Prostate gland (tissue), 2 donors: ENCODE data around the gene GRIA4.

Source experiments
- POLR2A ChIP-seq: fragments of 450-650 bp; IDR thresholded peaks from one replicate; pipeline ENCODE4 v1.6.1; 2016; ENCODE audit warnings: antibody characterized with exemption, mild to moderate bottlenecking
- TF ChIP-seq, protein P1 (sequence below), 4 experiments: fragments of 200-600 bp in 2 of 4; fragments of 450-650 bp in 2 of 4; sonication (generic) in 2 of 4; IDR thresholded peaks; 1 replicate in 3 of 4; 2 replicates in 1 of 4; pipeline ENCODE4 v1.5.1; 2016 to 2019; ENCODE audit warnings: antibody characterized with exemption in 4 of 4, mild to moderate bottlenecking in 2 of 4, moderate library complexity in 2 of 4

DNA sequence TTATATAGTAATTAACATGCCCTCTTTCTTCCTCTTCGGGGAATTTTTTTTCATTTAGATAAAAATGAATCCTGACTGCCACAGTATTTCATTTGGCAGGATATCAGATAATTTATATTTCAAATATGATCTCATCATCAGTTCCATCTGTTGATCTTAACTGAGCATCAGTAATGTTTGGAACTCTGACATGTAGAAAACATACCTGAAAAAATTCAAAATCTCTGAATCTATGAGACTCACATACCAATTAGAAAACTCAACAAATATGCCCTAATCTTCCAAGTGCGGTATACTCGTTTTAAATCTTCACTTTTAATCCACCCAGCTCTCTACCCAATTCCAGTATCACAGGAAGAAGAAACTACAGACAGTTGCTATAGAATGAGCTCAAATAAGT, 250.2 kb downstream of the GRIA4 start:
- TF ChIP-seq, protein P1, sequence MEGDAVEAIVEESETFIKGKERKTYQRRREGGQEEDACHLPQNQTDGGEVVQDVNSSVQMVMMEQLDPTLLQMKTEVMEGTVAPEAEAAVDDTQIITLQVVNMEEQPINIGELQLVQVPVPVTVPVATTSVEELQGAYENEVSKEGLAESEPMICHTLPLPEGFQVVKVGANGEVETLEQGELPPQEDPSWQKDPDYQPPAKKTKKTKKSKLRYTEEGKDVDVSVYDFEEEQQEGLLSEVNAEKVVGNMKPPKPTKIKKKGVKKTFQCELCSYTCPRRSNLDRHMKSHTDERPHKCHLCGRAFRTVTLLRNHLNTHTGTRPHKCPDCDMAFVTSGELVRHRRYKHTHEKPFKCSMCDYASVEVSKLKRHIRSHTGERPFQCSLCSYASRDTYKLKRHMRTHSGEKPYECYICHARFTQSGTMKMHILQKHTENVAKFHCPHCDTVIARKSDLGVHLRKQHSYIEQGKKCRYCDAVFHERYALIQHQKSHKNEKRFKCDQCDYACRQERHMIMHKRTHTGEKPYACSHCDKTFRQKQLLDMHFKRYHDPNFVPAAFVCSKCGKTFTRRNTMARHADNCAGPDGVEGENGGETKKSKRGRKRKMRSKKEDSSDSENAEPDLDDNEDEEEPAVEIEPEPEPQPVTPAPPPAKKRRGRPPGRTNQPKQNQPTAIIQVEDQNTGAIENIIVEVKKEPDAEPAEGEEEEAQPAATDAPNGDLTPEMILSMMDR (IDR thresholded peaks at IDR 0.05) = no peak
- no peak for TF ChIP-seq POLR2A
